HG03575 (cell line): Measurements from ENCODE around the gene RUNDC3A.
A peak's percentile ranks its signal among the peaks of the same experiment; 100 is the strongest.
"Not testable (repeated sequence)": the region's sequence is repeated elsewhere in the genome, so short reads cannot be mapped to it uniquely, and the experiment has no call there.

Experiments used
- ATAC-seq: cut with Tn5 transposase; IDR thresholded peaks from one replicate; pipeline ENCODE4 v1.9.1; 2021; ENCODE audit not compliant: unreplicated experiment, insufficient number of reproducible peaks, low FRiP score; ENCODE audit errors: extremely low read depth

RUNDC3A gene

GRCh38 chr17:44334727-44335126 is 26.3 kb downstream of the RUNDC3A start:
- ATAC-seq, result no peak

- no peak for ATAC-seq
Observed at GRCh38 chr17:44335564-44335963, 27.2 kb downstream of the RUNDC3A start.

- ATAC-seq, result no peak
Observed at GRCh38 chr17:44335968-44336367, 27.6 kb downstream of the RUNDC3A start.

GRCh38 chr17:44338702-44339101 is 30.3 kb downstream of the RUNDC3A start:
- ATAC-seq, result no peak

GRCh38 chr17:44340553-44340952 is 32.2 kb downstream of the RUNDC3A start:
- not testable (repeated sequence) for ATAC-seq

GRCh38 chr17:44343510-44344209 is 35.3 kb downstream of the RUNDC3A start:
- no peak for ATAC-seq

- ATAC-seq, result no peak
Observed at GRCh38 chr17:44344939-44345453, 36.6 kb downstream of the RUNDC3A start, which contains the start of gene GRN. GRN (plus strand) TSS chr17:44345302; CDS start chr17:44349165, 3,863 bp downstream.

GRCh38 chr17:44345454-44346026 is 37.1 kb downstream of the RUNDC3A start:
- ATAC-seq, result no peak

GRCh38 chr17:44346064-44346844 is 37.9 kb downstream of the RUNDC3A start:
- ATAC-seq, result no peak

- not testable (repeated sequence) for ATAC-seq
Observed at GRCh38 chr17:44347206-44348055, 39.0 kb downstream of the RUNDC3A start.

GRCh38 chr17:44348234-44348987 is 40.0 kb downstream of the RUNDC3A start:
- ATAC-seq, result peak; percentile 30

GRCh38 chr17:44348988-44349364 is 40.6 kb downstream of the RUNDC3A start:
- ATAC-seq, result no peak

GRCh38 chr17:44349553-44350070 is 41.2 kb downstream of the RUNDC3A start:
- ATAC-seq, result no peak

- no peak for ATAC-seq
Observed at GRCh38 chr17:44350733-44351226, 42.4 kb downstream of the RUNDC3A start.

GRCh38 chr17:44351464-44351863 is 43.1 kb downstream of the RUNDC3A start:
- no peak for ATAC-seq

- no peak for ATAC-seq
Observed at GRCh38 chr17:44351961-44352827, 43.8 kb downstream of the RUNDC3A start.
